Measurements from ENCODE around the gene CCR9.

Gene CCR9

GRCh38 chr3:45944830-45945620 lies 58.7 kb downstream of the CCR9 start:
- no peak for TF ChIP-seq GATA3 (IDR thresholded peaks at IDR 0.05; ENCODE audit: low read depth, low read length)
- TF ChIP-seq GATA2 (IDR thresholded peaks at IDR 0.05; ENCODE audit: low read depth, low read length), result no peak

GRCh38 chr3:45946307-45946706 lies 60.0 kb downstream of the CCR9 start:
- no peak for TF ChIP-seq GATA3 (IDR thresholded peaks at IDR 0.05; ENCODE audit: low read depth, low read length)
- no peak for TF ChIP-seq GATA2 (IDR thresholded peaks at IDR 0.05; ENCODE audit: low read depth, low read length)

GRCh38 chr3:45946875-45947274 lies 60.5 kb downstream of the CCR9 start:
- TF ChIP-seq GATA2 (IDR thresholded peaks at IDR 0.05; ENCODE audit: low read depth, low read length) (no peak), GATA3 (IDR thresholded peaks at IDR 0.05; ENCODE audit: low read depth, low read length) (no peak)

GRCh38 chr3:45947361-45947760 lies 61.0 kb downstream of the CCR9 start:
- TF ChIP-seq GATA2 (IDR thresholded peaks at IDR 0.05; ENCODE audit: low read depth, low read length) (no peak), GATA3 (IDR thresholded peaks at IDR 0.05; ENCODE audit: low read depth, low read length) (no peak)

- TF ChIP-seq GATA3 (IDR thresholded peaks at IDR 0.05; ENCODE audit: low read depth, low read length), result no peak
- no peak for TF ChIP-seq GATA2 (IDR thresholded peaks at IDR 0.05; ENCODE audit: low read depth, low read length)
These were observed 62.0 kb downstream of the CCR9 start for GRCh38 chr3:45948311-45948781.

GRCh38 chr3:45948881-45949280 lies 62.5 kb downstream of the CCR9 start:
- TF ChIP-seq GATA2 (IDR thresholded peaks at IDR 0.05; ENCODE audit: low read depth, low read length), result no peak

GRCh38 chr3:45949432-45949831 lies 63.1 kb downstream of the CCR9 start:
- no peak for TF ChIP-seq GATA3 (IDR thresholded peaks at IDR 0.05; ENCODE audit: low read depth, low read length)
- TF ChIP-seq GATA2 (IDR thresholded peaks at IDR 0.05; ENCODE audit: low read depth, low read length), result no peak

- TF ChIP-seq GATA2 (IDR thresholded peaks at IDR 0.05; ENCODE audit: low read depth, low read length) (no peak), GATA3 (IDR thresholded peaks at IDR 0.05; ENCODE audit: low read depth, low read length) (no peak)
These were observed 63.8 kb downstream of the CCR9 start for GRCh38 chr3:45950131-45950530.

- TF ChIP-seq GATA3 (IDR thresholded peaks at IDR 0.05; ENCODE audit: low read depth, low read length) (no peak), GATA2 (IDR thresholded peaks at IDR 0.05; ENCODE audit: low read depth, low read length) (no peak)
These were observed 64.6 kb downstream of the CCR9 start for GRCh38 chr3:45950686-45951600.

- TF ChIP-seq GATA2 (IDR thresholded peaks at IDR 0.05; ENCODE audit: low read depth, low read length), result no peak
- no peak for TF ChIP-seq GATA3 (IDR thresholded peaks at IDR 0.05; ENCODE audit: low read depth, low read length)
These were observed 65.6 kb downstream of the CCR9 start for GRCh38 chr3:45951946-45952345.

GRCh38 chr3:45952456-45952855 lies 66.1 kb downstream of the CCR9 start:
- TF ChIP-seq GATA3 (IDR thresholded peaks at IDR 0.05; ENCODE audit: low read depth, low read length) (no peak), GATA2 (IDR thresholded peaks at IDR 0.05; ENCODE audit: low read depth, low read length) (no peak)

All from SH-SY5Y (cell line).